ENCODE data around the gene MGAT3.

MGAT3 gene

GRCh38 chr22:39520226-39521105, 63.7 kb downstream of the MGAT3 start, which contains the start of gene ATF4 (continued):
- TF ChIP-seq ZNF37A (tag by site-specific recombination; IDR thresholded peaks at IDR 0.05) (no peak), ZBTB7A (tag by site-specific recombination; IDR thresholded peaks at IDR 0.05; ENCODE audit: low read depth) (peak; percentile 64; the same call in 1 of the 2 replicates), ZNF350 (tag by site-specific recombination; IDR thresholded peaks at IDR 0.05) (no peak), ZNF785 (tag by site-specific recombination; IDR thresholded peaks at IDR 0.05) (peak; percentile 49), ZNF596 (tag by site-specific recombination; IDR thresholded peaks at IDR 0.05) (no peak), KLF8 (tag by site-specific recombination; IDR thresholded peaks at IDR 0.05) (peak; percentile 98), KLF1 (tag by site-specific recombination; IDR thresholded peaks at IDR 0.05) (peak; percentile 81), ZNF10 (tag by site-specific recombination; IDR thresholded peaks at IDR 0.05) (0 out of 2 replicates have a peak, but pooled peaks have one; percentile 42), ZNF768 (tag by site-specific recombination; IDR thresholded peaks at IDR 0.05) (no peak), ZNF624 (tag by site-specific recombination; IDR thresholded peaks at IDR 0.05) (no peak), ZNF133 (tag by site-specific recombination; IDR thresholded peaks at IDR 0.05) (no peak), ZNF501 (tag by site-specific recombination; IDR thresholded peaks at IDR 0.05) (peak; percentile 94), PRDM4 (tag by site-specific recombination; IDR thresholded peaks at IDR 0.05) (peak; percentile 62), YY1 (tag by site-specific recombination; IDR thresholded peaks at IDR 0.05) (peak; percentile 89), ZNF132 (tag by site-specific recombination; IDR thresholded peaks at IDR 0.05; ENCODE audit: borderline replicate concordance) (no peak), ZNF707 (tag by site-specific recombination; IDR thresholded peaks at IDR 0.05) (no peak), ZBTB48 (tag by site-specific recombination; IDR thresholded peaks at IDR 0.05) (peak; percentile 81), ZFP37 (tag by site-specific recombination; IDR thresholded peaks at IDR 0.05) (peak; percentile 99), ZNF621 (tag by site-specific recombination; IDR thresholded peaks at IDR 0.05) (no peak), ZNF558 (tag by site-specific recombination; IDR thresholded peaks at IDR 0.05) (0 out of 2 replicates have a peak, but pooled peaks have one; percentile 40), SCRT2 (tag by site-specific recombination; IDR thresholded peaks at IDR 0.05) (peak; percentile 27; the same call in 1 of the 2 replicates), FEZF1 (tag by site-specific recombination; IDR thresholded peaks at IDR 0.05) (0 out of 2 replicates have a peak, but pooled peaks have one; percentile 11), ZNF433 (tag by site-specific recombination; IDR thresholded peaks at IDR 0.05; ENCODE audit: low read depth) (no peak), GLIS1 (tag by site-specific recombination; IDR thresholded peaks at IDR 0.05) (no peak), HOXC10 (CRISPR knock-in tag; IDR thresholded peaks at IDR 0.05) (0 out of 2 replicates have a peak, but pooled peaks have one; percentile 83), ZNF354C (tag by site-specific recombination; IDR thresholded peaks at IDR 0.05; ENCODE audit: borderline replicate concordance, low read depth) (no peak), SCRT1 (tag by site-specific recombination; IDR thresholded peaks at IDR 0.05; ENCODE audit: borderline replicate concordance) (no peak)
- TF ChIP-seq, protein P1, sequence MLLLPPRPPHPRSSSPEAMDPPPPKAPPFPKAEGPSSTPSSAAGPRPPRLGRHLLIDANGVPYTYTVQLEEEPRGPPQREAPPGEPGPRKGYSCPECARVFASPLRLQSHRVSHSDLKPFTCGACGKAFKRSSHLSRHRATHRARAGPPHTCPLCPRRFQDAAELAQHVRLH (tag by site-specific recombination; IDR thresholded peaks at IDR 0.05), result peak; percentile 98
- TF ChIP-seq, protein P2, sequence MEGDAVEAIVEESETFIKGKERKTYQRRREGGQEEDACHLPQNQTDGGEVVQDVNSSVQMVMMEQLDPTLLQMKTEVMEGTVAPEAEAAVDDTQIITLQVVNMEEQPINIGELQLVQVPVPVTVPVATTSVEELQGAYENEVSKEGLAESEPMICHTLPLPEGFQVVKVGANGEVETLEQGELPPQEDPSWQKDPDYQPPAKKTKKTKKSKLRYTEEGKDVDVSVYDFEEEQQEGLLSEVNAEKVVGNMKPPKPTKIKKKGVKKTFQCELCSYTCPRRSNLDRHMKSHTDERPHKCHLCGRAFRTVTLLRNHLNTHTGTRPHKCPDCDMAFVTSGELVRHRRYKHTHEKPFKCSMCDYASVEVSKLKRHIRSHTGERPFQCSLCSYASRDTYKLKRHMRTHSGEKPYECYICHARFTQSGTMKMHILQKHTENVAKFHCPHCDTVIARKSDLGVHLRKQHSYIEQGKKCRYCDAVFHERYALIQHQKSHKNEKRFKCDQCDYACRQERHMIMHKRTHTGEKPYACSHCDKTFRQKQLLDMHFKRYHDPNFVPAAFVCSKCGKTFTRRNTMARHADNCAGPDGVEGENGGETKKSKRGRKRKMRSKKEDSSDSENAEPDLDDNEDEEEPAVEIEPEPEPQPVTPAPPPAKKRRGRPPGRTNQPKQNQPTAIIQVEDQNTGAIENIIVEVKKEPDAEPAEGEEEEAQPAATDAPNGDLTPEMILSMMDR (tag by site-specific recombination; IDR thresholded peaks at IDR 0.05), result 0 out of 2 replicates have a peak, but pooled peaks have one; percentile 11
- TF ChIP-seq, protein P3, sequence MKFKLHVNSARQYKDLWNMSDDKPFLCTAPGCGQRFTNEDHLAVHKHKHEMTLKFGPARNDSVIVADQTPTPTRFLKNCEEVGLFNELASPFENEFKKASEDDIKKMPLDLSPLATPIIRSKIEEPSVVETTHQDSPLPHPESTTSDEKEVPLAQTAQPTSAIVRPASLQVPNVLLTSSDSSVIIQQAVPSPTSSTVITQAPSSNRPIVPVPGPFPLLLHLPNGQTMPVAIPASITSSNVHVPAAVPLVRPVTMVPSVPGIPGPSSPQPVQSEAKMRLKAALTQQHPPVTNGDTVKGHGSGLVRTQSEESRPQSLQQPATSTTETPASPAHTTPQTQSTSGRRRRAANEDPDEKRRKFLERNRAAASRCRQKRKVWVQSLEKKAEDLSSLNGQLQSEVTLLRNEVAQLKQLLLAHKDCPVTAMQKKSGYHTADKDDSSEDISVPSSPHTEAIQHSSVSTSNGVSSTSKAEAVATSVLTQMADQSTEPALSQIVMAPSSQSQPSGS (tag by site-specific recombination; IDR thresholded peaks at IDR 0.05; ENCODE audit: low read depth), result no peak
- TF ChIP-seq, protein P4, sequence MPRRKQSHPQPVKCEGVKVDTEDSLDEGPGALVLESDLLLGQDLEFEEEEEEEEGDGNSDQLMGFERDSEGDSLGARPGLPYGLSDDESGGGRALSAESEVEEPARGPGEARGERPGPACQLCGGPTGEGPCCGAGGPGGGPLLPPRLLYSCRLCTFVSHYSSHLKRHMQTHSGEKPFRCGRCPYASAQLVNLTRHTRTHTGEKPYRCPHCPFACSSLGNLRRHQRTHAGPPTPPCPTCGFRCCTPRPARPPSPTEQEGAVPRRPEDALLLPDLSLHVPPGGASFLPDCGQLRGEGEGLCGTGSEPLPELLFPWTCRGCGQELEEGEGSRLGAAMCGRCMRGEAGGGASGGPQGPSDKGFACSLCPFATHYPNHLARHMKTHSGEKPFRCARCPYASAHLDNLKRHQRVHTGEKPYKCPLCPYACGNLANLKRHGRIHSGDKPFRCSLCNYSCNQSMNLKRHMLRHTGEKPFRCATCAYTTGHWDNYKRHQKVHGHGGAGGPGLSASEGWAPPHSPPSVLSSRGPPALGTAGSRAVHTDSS (tag by site-specific recombination; IDR thresholded peaks at IDR 0.05), result peak; percentile 27; the same call in 1 of the 2 replicates
